NAMALWA (cell line): ENCODE data around the gene TMEM141.
"Not testable (repeated sequence)": the region's sequence is repeated elsewhere in the genome, so short reads cannot be mapped to it uniquely, and the experiment has no call there.

ENCODE experiments used
- DNase-seq: peaks from one replicate; pipeline ENCODE4 v3.0.0-alpha.2; 2015; ENCODE audit warnings: low spot score

The TMEM141 gene

DNA sequence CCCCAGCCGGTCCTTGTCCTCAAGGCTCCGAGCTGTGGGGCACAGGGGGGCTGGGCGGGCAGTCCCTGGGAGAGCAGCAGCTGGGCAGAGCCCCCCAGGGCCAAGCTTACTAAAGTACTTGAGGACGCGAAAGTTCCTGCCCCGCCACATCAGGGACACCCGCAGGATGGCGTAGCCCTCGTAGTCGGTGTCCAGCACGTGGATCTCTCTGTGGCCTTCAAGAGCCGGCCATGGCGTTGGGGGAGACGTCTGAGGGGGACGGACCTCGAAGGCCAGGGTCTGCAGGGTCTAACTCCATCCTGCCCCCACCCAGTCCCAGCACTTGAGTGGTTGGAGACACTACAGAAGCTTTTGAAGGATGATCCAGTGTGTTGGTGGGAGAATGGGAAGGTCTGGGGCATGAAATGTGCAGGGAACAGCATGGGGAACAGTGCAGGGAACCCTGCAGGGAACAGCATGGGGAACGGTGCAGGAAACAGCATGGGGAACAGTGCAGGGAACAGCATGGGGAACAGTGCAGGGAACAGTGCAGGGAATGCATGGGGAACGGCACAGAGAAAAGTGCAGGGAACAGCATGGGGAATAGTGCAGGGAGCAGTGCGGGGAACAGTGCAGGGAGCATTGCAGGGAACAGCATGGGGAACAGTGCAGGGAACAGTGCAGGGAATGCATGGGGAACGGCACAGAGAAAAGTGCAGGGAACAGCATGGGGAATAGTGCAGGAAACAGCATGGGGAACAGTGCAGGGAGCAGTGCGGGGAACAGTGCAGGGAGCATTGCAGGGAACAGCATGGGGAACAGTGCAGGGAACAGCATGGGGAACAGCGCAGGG is 35.6 kb upstream of the TMEM141 start:
- not testable (repeated sequence) for DNase-seq

DNA sequence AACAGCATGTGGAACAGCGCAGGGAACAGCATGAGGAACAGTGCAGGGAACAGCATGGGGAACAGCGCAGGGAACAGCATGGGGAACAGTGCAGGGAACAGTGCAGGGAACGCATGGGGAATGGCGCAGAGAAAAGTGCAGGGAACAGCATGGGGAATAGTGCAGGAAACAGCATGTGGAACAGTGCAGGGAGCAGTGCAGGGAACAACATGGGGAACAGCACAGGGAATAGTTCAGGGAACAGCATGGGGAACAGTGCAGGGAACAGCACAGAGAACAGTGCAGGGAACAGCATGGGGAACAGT is 35.1 kb upstream of the TMEM141 start:
- no peak for DNase-seq

DNA sequence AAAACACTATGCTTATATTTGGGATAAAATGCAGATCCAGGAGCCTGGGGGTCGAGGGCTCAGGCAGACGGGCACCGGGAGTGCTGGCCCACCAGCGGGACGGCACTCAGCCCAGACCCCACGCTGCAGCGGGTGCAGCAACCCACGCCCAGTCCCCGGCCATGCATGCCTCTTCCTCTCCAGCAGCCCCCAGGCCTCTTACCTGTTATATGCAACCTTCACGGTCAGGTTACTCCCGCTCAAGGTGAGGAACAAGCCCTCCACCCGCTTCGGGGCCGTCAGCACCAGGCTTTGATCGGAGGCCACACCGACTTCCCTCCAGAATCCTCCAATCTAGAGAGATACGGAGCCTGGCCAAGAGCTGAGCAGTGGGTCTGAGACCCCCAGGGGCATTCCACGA is 34.3 kb upstream of the TMEM141 start:
- DNase-seq = no peak

DNA sequence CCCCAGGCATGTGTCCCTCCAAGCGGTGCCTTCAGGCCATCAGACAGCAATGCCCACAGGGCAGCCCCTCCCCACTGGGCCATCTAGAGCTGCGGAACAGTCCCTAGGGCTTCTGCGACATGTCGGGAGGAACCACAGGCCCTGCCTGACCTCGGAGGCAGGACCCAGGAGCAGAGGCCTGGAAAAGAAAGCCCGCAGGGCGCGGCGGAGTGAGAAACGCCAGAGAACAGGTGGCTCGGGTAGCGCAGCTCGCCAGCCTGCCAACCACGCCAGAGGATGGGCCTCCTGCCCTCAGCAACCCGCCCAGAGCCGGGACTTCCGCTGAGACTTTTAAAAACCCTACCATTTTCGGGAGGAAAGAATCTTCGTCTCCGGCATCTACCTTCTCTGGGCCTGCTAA is 33.8 kb upstream of the TMEM141 start:
- DNase-seq = no peak

DNA sequence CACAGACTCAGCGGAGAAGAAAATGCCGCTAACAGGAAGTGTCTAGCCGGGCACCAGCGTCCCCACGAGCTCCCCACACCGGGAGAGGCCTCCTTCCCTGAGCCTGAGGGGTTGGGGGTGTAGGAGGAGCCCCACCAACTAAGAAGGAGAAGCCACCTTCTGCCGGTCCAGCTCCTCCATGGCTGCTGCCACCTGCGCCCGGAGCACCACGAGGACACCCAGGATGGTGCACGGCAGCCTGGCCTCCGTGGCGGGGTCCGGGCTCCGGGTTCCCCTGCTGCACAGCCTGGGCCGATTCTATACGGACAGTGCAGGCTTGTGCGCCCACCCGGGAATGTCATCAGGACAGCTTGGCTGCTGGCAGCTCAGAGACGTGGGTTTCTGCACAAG is 33.4 kb upstream of the TMEM141 start:
- no peak for DNase-seq

DNA sequence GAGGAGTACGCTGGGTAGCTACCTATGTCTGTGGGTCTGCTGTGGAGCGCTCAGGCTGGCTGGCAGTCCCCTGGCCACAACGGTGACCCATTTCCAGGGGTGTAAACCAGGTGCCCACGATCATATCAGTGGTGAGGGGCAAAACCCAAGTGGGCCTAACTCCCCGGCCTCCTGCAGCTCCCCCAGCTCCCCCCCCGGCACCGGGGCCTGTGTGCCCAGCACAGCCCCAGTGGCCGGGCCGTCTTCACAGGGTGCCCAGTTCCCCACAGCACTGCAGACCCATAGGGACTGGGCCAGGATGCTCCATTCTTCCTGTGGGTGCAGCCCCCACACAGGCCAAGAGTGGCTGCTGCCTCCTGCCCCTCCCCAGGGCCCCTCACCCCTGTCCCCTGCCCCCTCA is 32.1 kb upstream of the TMEM141 start:
- no peak for DNase-seq

DNA sequence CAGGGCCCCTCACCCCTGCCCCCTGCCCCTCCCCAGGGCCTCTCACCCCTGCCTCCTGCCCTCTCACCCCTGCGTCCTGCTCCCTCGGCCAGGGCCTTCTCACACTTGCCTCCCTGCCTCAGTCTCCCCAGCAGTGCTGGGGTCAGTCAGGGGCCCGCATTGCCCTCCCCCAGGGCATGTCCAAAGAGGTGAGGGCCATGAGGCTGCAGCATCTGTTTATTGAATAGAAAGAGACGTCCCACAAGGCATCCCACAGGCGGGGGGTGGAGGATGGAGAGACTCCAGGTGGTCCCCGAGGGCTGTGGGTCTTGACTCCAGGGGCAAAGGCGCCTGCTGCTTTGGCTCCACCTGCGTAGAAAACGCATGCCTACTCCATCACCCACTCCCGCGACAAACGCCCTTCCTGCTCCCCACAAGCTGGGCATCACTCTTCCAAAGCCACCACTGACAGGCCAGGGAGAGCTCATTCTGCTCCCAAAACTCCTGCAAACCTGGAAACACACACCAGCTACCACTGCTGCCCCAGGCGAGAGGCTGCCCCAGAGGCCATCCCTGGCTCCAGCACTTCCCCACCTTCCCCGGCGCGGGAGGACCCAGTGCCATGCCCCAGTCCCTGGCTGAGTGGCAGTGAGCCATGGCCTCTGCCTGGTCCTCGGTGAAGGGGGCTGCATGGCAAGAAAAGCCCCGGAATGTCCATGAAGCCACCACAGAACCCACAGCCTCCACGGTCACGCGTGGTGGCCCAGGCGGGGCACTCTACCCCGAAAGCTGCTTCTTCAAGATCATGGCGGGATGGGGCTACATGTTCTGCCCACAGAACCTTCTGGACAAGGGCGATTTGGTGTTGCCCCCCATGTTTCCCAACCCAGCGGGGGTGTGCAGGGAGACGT is 31.5 kb upstream of the TMEM141 start:
- no peak for DNase-seq

DNA sequence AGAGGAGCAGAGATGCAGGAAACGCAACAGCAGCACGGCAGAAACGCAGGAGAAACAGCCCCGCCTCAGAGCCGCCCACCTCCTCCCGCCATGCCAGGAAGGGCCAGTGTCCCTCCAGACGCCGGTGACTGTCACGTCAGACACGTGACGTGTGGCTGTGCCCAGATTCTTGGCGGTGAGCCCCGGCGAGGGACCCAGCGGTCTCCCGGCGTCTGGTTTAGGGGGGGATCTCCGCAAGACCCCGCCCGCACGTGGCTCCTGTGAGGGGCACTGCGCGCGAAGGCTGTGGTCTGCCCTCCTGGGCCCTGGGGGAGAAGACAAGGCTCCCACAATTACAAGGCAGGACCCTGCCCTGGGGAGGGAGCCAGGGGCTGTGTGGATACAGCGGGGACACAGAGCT is 30.7 kb upstream of the TMEM141 start:
- DNase-seq = no peak

DNA sequence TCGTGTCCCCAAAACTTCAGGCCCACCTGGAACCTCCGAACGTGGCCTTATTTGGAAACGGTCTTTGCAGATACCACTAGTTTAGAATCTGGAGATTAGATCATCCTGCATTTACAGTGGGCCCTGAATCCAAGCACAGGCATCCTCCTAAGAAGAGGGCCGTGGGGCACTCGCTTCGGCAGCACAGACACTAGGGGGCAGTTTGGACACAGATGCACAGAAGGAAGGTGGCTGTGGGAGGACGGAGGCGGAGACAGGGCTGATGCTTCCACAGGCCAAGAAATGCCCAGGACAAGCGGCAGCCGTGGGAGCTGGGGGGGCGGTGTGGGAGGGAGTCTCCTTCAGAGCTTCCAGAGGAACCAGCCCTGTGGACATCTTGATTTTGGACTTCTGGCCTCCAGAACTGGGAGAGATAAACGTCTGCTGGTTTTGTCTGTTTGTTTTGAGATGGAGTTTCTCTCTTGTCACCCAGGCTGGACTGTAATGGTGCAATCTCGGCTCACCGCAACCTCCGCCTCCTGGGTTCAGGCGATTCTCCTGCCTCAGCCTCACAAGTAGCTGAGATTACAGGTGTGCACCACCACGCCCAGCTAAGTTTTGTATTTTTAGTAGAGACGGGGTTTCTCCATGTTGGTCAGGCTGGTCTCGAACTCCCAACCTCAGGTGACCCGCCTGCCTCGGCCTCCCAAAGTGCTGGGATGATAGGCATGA is 30.2 kb upstream of the TMEM141 start:
- DNase-seq = peak; percentile 81

DNA sequence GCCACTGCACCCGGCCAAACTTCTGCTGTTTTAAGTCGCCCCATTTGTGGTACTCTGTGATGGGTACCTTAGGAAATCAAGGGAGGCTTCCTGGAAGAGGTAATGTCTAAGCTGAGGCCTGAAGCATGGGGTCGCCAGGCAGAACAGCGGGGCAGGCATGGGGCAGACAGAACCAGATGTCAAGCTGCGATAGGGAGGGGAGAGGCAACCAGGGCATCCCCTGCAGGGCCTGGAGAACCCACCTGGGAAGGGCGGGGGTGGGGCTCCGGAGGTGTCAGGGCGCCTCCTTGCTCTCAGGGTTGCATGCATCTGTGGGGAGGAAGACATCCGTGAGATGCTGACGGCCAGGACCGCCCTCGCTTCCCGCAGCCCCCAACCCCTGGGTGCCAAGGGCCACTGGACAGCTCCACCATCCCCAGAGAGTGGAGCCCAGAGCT is 29.6 kb upstream of the TMEM141 start:
- DNase-seq = no peak

DNA sequence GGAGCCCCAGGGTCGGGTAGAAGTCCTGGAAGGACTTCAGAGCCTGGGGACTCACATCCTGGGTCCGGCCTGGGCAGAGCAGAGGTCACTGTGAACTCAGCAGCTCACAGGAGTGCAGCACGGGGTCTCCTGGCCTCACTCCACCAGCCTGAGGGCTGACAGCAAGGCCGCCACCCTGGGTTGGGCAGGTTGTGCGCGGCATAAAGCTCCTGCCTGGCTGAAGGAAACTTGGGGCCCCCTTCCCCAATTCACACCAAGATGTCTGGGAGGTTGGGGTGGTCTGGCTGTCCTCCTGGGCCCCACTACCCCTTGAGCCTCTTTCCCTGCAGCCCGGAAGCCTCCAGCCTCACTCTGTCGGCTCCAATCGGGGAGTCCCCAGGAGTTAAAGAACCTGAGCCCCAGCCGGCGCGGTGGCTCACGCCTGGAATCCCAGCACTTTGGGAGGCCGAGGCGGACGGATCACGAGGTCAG is 28.9 kb upstream of the TMEM141 start:
- no peak for DNase-seq

DNA sequence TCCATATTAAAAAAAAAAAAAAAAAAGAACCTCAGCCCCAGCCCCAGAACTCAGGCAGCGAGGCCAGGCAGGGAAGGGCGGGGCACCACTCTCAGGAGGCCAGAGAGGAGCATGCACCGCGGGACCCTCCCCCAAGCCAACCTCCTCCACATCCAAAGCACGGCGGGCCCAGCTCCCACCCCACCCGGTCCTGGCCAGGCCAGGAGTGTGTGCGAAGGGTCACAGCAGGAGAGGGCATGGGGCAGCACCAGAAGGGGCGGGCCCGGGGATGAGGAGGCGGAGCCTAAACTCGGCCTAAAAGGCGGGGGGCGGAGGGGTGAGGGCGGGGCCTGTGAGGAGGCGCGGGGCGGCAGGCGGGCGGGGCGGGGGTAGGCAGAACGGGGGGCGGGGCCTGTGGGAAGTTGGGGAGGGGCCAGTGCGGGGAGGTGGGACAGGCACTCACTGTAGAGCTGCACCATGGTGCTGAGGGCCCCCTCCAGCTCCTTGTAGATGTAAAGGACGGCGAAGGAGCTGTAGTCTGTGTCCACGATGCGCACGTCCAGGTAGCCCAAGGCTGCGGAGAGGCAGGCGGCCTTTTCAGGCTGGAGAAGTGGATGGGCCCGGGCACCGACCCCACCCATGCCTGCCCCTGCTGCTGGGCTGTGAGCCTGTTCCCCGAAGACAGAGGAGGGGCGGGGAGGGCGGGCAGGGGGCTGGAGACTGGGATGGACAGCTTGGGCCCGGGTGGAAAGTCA is 28.1 kb upstream of the TMEM141 start:
- DNase-seq = peak; percentile 76

DNA sequence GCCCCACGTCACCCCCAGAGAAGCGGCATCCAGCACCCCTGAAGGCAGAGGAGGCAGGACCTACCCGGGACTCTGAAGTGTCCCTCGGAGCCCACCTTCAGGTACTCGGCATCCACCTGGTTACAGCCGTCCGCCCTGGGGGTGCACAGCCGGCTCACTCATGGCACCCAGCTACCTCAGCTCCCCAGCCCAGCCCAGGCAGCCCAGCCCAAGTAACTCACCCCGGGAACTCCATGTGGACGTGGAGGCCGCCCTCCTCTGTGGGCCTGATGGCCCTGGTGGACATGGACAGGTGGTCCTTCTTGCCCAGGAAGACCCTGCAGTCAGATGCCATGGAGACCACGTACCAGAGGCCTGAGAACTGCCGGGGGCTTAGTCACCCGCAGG is 27.5 kb upstream of the TMEM141 start:
- DNase-seq = no peak

DNA sequence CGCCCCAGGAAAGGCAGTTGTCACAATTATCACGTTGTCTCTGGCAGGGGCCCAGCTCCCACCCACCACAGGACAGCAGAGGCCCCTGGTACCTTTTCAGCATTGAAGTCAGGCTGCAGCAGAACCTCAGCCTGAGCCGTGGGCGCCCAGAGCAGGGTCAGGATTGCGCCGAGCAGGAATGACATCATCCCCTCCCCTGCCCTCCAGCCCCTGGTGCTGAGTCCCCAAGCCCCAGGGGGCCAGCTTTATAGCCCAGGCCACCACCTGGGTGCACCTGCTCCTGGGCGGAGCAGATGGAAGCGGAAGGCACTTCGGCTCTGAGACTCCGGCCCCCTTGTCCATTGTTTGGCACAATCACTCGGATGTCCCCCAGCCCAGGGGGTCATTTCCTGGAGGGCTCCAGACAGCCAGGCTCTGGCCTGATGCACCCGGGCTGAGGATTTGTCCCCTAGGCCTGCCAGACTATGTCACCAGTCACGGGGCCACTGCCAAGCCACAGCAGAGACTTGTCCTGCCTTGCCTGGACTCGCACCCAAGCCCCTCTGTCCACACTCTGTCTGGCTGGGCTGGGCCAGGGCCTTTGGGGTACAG is 26.7 kb upstream of the TMEM141 start, which contains the start of gene LCN15:
Gene LCN15 (minus strand): TSS at position 218 of the 591 bp plus-strand sequence. CDS start 30 bp downstream, at position 188.
- DNase-seq = no peak

DNA sequence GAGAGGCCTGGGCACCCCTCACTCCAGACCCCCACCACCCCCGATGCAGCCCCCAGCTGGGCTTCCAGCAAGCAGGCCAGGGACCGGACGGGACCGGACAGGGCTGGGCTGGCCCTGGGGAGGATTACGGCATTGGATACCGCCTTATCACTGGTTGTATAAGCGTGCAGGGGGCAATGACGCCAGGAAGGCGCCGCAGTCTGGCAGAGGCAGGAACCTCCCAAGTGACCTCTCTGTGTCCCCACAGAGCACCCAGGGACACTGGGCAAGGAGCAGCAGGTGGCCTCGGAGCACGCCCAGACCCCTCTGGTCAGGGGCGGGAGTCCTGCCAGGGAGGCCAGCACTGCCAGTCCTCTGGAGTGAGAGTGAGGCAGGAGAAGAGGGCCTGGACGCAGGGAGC is 26.1 kb upstream of the TMEM141 start:
- DNase-seq = no peak

DNA sequence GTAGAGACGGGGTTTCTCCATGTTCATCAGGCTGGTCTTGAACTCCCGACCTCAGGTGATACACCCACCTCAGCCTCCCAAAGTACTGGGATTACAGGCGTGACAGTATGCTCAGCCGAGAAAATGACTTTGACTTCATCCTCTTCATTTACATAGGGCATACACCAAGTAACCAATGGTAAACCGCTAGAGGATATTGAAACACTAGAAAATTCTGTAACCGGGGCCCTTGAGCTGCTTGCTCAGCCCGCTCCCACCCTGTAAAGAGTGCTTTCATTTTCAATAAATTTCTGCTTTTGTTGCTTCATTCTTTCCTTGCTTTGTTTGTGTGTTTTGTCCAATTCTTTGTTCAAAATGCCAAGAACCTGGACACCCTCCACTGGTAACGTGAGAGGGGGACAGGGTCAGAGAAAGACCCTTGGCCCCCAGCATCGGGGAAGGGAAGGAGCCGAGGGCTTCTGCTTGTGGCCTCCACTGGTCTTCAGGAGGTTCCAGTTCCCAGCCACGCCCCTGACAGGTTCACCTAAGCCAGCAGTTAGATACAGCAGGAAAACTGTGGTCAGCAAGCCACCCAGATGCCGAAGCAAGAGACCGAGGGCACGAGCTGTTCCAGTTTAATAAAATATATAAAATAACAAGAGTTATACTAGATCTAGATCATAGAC is 25.3 kb upstream of the TMEM141 start:
- DNase-seq = peak; percentile 65

DNA sequence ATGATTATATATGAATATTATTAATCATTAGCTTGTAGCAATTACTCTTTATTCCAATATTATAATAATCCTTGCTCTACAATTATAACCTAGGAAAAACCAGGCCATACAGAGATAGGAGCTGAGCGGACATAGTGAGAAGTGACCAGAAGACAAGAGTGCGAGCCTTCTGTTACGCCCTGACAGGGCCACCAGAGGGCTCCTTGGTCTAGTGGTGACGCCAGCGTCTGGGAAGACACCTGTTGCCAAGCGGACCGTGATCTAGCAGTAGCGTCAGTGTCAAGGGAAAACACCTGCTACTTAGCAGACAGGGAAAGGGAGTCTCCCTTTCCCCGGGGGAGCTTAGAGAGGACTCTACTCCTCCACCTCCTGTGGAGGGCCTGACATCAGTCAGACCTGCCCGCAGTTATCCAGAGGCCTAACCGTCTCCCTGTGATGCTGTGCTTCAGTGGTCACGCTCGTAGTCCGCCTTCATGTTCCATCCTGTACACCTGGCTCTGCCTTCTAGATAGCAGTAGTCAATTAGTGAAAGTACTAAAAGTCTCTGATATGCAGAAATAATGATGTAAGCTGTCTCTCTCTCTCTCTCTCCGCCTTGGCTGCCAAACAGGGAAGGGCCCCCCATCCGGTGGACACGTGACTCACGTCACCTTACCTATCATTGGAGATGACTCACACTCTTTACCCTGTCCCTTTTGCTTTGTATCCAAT is 24.6 kb upstream of the TMEM141 start:
- DNase-seq = peak; percentile 93

DNA sequence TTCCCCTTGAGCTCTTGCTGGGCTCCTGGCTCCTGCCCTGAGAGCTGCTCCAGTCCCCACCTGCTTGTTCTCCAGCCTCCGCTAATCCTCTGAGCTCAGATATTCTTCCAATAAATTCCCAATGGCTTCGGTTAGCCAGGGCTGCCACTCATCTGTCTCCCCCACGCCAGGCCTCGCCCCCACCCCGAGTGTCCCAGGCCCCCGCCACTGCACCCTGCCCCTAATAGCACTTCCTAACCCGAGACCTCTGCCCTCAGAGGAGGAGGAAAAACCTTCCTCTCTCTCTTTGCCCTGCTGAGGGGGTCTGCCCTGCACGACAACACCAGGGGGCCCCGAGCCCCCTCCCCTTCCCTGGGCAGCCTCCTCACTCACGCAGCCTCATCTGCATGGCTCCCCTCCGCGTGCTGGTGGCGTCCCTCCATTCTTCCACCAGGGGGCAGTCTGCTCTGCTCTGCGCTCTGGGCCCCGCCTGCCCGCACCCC is 21.4 kb upstream of the TMEM141 start:
- peak; percentile 69 for DNase-seq

DNA sequence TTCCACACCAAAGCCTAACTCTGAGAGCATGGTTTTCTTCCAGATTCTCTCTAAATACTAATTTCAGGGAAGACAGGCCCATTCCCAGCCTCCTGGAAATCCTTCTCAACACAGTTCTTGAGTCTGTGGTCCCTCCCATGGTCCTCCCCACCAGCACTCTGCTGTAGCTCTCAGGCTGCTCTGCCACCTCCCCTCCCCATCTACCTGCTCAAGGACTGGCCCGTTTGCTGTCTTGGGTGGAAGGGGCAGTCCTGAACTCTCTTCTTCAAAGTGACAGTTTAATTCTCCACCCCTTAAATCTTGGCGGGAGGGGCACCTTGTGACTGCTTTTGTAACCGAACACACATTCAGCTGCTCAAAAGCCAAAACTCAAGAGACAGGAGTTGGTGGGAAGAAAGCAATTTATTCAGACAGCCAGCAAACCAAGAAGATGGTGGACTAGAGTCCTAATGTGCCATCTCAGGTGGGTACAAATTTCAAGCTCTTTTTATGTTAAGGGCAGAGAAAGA is 19.2 kb upstream of the TMEM141 start:
- peak; percentile 28 for DNase-seq
